Cardiac septum (tissue), 1 donor: ENCODE measurements around the gene EIF3C. TPM values are rescaled to one million over a fixed set of nuclear protein-coding genes. Genes with fewer than 3 reads are reported as not detected.
"Not testable (repeated sequence)": the region's sequence is repeated elsewhere in the genome, so short reads cannot be mapped to it uniquely, and the experiment has no call there.

Experiments
- DNase-seq: peaks from one replicate; pipeline ENCODE4 v3.0.0-alpha.2; 2020; ENCODE audit warnings: low spot score
- intact Hi-C: fragments of 100-400 bp; cut with DNase I; formaldehyde crosslinking; loops from one replicate; pipeline ENCODE4 v1.14.0; 2022
- microRNA-seq: library from miRNA; unstranded; fragments of <30 nt; microRNA quantifications from one replicate; pipeline ENCODE4 v1.2.0, GENCODE V29; 2020
- total RNA-seq: library from RNA; stranded (reverse); fragmentation: NEBNext Ultra II Directional; extraction: Animal tissue kit (Norgen Biotek cat#: 25700); gene quantifications from one replicate; pipeline ENCODE4 v1.2.1, GENCODE V29; 2021
- donor health status: DM: no; HTN: no; CAD: no.

EIF3C gene
- total RNA-seq, 1 donor from 2014 or later = 403 TPM

DNA sequence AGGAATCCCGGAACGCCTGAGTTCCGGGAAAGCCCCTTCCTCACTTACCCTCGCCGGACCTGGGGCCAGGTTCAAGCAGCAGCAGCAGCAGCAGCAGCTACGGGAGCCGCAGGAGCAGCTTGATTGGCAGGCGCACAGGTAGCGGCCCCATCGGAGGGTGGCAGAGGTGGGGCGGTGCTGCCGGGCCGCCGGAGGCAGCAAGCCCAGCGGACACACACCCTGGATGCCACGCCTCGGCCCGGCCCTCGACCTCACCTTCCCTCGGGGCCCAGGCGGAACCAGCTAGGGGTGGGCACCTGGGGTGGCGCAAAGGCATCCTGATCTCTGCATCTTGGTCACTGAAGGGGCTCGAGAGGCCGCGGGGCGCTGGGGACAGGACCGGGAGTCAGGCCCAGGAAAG, 29.4 kb downstream of the EIF3C start:
- DNase-seq, intact Hi-C loops: not testable (repeated sequence)

DNA sequence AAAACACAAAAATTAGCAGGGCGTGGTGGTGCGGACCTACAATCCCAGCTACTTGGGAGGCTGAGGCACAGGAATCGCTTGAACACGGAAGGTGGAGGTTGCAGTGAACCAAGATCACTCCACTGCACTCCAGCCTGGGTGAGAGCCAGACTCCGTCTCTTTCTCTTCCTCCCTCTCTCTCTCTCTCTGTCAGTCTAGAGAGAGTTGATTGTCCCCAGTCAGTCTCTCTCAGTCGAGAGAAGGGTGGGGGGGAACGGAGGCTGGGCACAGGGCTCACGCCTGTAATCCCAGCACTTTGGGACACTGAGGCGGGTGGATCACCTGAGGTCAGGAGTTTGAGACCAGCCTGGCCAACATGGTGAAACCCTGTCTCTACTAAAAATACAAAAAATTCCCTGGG, 30.0 kb downstream of the EIF3C start:
- DNase-seq, intact Hi-C loops: not testable (repeated sequence)

DNA sequence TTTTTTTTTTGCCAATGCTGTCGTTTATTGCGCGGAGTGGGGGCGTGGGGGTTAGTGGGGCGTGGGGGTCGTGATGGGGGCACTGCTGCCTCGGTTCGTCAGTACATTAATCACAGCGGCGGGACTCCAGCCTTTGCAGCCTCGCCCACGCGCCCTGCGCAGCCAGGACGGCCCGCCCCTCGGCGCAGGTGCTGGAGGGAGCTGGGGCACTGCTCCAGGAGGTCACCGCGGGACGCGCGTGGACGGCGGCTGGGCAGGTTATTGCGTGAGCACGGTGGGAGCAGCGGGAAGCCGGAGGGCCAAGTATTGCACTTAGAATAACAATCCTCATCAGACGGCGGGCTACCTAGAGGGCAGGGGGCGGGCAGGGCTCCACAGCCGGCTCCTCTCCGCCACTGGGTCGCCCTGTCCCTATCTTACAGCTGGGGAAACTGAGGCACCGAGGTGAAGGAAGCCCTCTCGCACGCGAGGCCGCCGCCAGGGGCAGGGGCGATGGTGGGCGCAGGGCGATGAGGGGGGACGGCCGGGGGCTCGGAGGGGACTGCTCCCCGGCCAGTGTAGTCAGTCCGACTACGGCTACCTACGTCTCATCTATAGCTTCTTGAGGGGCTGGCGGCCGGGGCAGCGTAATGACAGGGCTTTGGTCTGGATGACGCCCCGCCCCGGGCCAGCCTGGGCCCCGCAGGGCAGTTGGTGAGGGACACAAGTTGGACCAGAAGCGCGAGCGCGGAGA, 35.5 kb downstream of the EIF3C start:
- intact Hi-C loops, DNase-seq: not testable (repeated sequence)

DNA sequence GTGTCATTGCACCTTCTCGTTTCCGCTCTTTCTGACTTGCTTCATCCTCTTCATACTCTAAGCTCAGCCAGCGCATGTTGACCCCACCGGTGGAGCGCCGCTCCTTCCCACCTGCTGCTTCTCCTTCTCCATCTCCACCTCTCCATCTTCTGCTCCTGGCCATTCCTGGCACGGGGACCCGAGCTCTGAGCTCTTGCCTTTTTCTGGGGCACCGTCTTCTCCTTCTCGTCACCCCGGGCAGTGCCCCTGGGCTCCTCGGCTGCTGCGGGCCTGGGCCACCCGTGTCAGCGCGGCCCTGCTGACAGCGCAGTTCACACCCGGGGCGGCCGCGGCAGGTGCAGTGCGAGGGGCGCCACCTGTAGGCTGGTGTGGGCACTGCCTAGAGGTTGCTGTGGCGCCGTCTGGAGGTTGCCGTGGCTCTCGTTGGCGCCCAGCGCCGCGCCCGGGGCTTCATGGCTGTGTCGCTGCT, 38.8 kb downstream of the EIF3C start:
- DNase-seq = peak; percentile 51
- intact Hi-C loops = not testable (repeated sequence)

- intact Hi-C loops, DNase-seq: not testable (repeated sequence)
These were observed 39.3 kb downstream of the EIF3C start for GRCh38 chr16:28750469-28751067.

GRCh38 chr16:28751487-28751886, 40.2 kb downstream of the EIF3C start, which contains the start of gene NPIPB9:
NPIPB9 (plus strand) TSS chr16:28751787.
- intact Hi-C loops, DNase-seq: not testable (repeated sequence)

GRCh38 chr16:28781697-28782096, 70.4 kb downstream of the EIF3C start:
- intact Hi-C loops, DNase-seq: not testable (repeated sequence)

DNA sequence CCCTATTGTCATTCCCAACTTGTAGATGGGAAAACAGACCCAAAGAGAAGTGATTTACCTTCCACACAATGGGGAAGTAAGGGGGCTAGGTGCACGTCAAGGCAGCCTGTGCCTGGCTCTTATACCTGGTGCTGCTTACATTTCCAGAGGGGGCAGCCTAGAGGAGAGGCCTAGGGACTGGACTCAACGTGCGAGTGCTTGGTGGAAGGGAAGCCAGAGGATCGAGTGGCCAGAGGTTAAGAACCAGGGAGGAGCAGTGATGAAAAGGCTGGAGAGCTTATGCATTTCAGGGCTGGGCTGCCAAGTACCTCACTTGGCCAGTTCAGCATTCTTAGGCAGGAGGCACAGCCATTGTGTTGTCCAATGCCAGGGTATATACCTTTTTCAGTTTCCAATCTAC, 71.1 kb downstream of the EIF3C start:
- DNase-seq, intact Hi-C loops: not testable (repeated sequence)

Small RNAs within 50 kb of the gene (microRNA-seq; reads per million reads assigned to microRNA genes)
- gene MIR6862-2 = not detected

Other genes starting within 250 kb of the EIF3C start
- not detected for gene NPIPB7, start 239.1 kb upstream of the EIF3C start, total RNA-seq
- gene CLN3, start 219.4 kb upstream of the EIF3C start, total RNA-seq = 9.1 TPM
- 0.51 TPM for gene APOBR, start 216.8 kb upstream of the EIF3C start, total RNA-seq
- not detected for gene IL27, start 204.6 kb upstream of the EIF3C start, total RNA-seq
- gene NUPR1, start 172.5 kb upstream of the EIF3C start, total RNA-seq = 50.2 TPM
- 14.0 TPM for gene SGF29, start 157.5 kb upstream of the EIF3C start, total RNA-seq
- 0.73 TPM for gene SULT1A2, start 114.4 kb upstream of the EIF3C start, total RNA-seq
- 23.2 TPM for gene SULT1A1, start 101.4 kb upstream of the EIF3C start, total RNA-seq
- 0.59 TPM for gene NPIPB8, start 73.4 kb upstream of the EIF3C start, total RNA-seq
- gene NPIPB9, start 40.3 kb downstream of the EIF3C start, total RNA-seq = 1.6 TPM
- gene ATXN2L, start 111.5 kb downstream of the EIF3C start, total RNA-seq = 62.7 TPM
- gene TUFM, start 134.9 kb downstream of the EIF3C start, total RNA-seq = 184 TPM
- 46.3 TPM for gene SH2B1, start 152.4 kb downstream of the EIF3C start, total RNA-seq
- 0.54 TPM for gene ATP2A1, start 167.0 kb downstream of the EIF3C start, total RNA-seq
- gene RABEP2, start 213.8 kb downstream of the EIF3C start, total RNA-seq = 14.3 TPM
- gene CD19, start 220.5 kb downstream of the EIF3C start, total RNA-seq = not detected
- 17.9 TPM for gene NFATC2IP, start 239.5 kb downstream of the EIF3C start, total RNA-seq